ENCODE results near the gene TARS3.
A peak's percentile ranks its signal among the peaks of the same experiment; 100 is the strongest.

Gene TARS3

DNA sequence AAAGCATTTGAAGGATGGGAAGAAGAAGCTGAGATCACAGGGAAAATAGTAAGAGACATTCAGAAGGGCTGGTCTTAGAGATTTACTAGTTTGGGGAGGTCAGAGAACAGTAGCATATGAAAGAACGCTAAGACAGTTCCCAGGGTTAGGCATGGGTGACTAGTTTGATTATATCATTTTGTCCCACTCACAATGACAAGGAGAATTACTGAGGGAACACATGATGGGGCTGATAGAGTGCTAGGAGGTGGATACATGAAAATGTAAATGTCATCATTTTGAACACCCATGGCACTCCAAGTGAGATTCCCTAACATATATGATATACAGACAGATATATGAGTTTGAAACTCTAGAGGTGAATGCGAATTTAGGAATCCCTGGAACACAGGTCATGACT, 9.3 kb upstream of the TARS3 start:
- no peak overlapping the region for H3K9ac ChIP-seq (ENCODE audit: insufficient read length)
- H3K36me3 ChIP-seq (ENCODE audit: insufficient read depth, low read length), result no peaks in the 10 kb centered on the region
- H3K4me3 ChIP-seq, result no peak overlapping the region
- no peak for DNase-seq (ENCODE audit: low read depth, low spot score)
- no peak overlapping the region for H3K27ac ChIP-seq
- TF ChIP-seq POLR2AphosphoS5 (IDR thresholded peaks at IDR 0.05; ENCODE audit: borderline replicate concordance, low read depth, low read length) (no peak), EZH2 (IDR thresholded peaks at IDR 0.05) (no peak)
- H3K9me3 ChIP-seq (ENCODE audit: low read depth, low read length), result no peaks in the 10 kb centered on the region

DNA sequence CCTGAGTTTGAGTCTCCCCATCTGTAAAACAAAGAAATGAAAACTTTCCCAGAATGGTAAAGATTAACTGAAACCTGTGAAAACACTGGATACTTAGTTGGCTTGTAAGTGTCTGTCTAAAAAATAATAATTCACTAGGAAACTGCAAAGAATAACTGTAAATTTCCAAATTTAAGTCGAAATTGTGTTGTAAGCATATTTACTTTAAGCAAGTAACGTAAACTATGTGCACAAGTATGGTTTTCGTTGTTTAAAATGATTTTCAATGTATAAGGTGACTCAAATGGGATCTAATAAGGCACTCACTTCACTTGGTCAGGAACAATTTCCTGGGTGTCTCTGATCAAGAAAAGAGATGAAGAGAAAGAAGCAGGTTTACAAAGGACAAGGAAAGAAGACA, 8.5 kb upstream of the TARS3 start:
- Histone ChIP-seq H3K36me3 (ENCODE audit: insufficient read depth, low read length) (no peaks in the 10 kb centered on the region), H3K4me3 (no peak overlapping the region), H3K9ac (ENCODE audit: insufficient read length) (no peak overlapping the region), H3K27ac (no peak overlapping the region), H3K9me3 (ENCODE audit: low read depth, low read length) (no peaks in the 10 kb centered on the region)
- TF ChIP-seq EZH2 (IDR thresholded peaks at IDR 0.05) (no peak), POLR2AphosphoS5 (IDR thresholded peaks at IDR 0.05; ENCODE audit: borderline replicate concordance, low read depth, low read length) (no peak), FOXP2 (optimal IDR thresholded peaks at IDR 0.05; ENCODE audit: control extremely low read depth, extremely low read length, insufficient read depth) (no peak)
- DNase-seq (ENCODE audit: low read depth, low spot score), result no peak

DNA sequence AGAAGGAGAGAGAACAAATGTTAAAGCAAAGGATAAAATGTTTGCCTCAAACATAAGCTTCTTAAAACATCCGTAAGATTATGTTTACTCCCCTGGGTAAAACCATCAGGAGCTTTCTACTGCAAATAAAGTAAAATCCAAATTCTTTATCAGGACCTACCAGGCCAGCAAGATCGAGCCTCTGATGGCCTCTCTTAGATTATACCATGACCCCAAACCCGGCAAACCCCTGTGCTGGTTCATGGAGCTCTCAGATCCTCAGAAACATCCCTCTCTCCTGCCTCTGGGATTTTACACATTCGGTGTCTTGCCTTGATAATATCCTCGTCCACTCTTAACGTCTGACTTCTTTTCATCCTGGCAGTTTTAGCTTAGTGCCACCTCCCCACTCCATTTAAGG, 7.5 kb upstream of the TARS3 start:
- Histone ChIP-seq H3K36me3 (ENCODE audit: insufficient read depth, low read length) (no peaks in the 10 kb centered on the region), H3K9me3 (ENCODE audit: low read depth, low read length) (no peaks in the 10 kb centered on the region), H3K27ac (no peak overlapping the region), H3K9ac (ENCODE audit: insufficient read length) (no peak overlapping the region), H3K4me3 (no peak overlapping the region)
- DNase-seq (ENCODE audit: low read depth, low spot score), result no peak
- TF ChIP-seq EZH2 (IDR thresholded peaks at IDR 0.05), result no peak
- TF ChIP-seq POLR2AphosphoS5 (IDR thresholded peaks at IDR 0.05; ENCODE audit: borderline replicate concordance, low read depth, low read length), result no peak
- TF ChIP-seq FOXP2 (optimal IDR thresholded peaks at IDR 0.05; ENCODE audit: control extremely low read depth, extremely low read length, insufficient read depth), result no peak

DNA sequence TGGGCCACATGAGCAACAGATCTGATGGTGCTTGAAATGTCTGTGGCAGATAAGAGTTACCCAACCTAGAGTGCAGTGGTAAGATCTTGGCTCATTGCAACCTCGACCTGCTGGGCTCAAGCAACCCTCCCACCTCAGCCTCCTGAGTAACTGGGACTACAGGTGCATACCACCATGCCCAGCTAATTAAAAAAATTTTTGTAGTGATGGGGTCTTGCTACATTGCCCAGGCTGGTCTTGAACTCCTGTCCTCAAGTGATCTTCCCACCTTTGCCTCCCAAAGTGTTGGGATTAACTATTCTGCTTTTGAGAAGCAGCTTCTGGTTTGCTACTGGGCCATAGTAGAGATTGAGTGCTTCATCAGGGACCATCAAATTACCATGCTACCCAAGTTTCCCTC, 2.9 kb upstream of the TARS3 start:
- Histone ChIP-seq H3K4me3 (no peak overlapping the region), H3K9ac (ENCODE audit: insufficient read length) (no peak overlapping the region), H3K36me3 (ENCODE audit: insufficient read depth, low read length) (no peaks in the 10 kb centered on the region), H3K9me3 (ENCODE audit: low read depth, low read length) (no peaks in the 10 kb centered on the region), H3K27ac (no peak overlapping the region)
- no peak for TF ChIP-seq FOXP2 (optimal IDR thresholded peaks at IDR 0.05; ENCODE audit: control extremely low read depth, extremely low read length, insufficient read depth)
- no peak for TF ChIP-seq EZH2 (IDR thresholded peaks at IDR 0.05)
- no peak for TF ChIP-seq POLR2AphosphoS5 (IDR thresholded peaks at IDR 0.05; ENCODE audit: borderline replicate concordance, low read depth, low read length)
- no peak for DNase-seq (ENCODE audit: low read depth, low spot score)

DNA sequence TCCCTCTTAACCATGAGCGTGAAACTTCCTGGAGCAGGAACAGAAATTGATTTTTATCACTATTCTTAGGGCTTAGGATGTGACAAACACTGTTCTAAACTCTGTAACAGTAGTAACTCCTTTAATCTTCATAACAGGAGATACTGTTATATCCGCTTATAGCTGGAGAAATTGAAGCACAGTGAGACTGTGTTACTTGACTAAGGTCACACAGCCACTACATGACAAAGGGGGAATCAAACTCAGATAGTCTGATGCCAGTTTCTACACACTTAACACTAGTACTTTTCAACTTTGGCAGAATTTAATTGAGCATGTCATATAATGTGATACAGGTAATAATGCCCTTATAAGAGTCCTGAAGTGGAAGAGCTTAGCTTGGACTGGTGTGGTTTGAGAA, 800 bp upstream of the TARS3 start:
- no peaks in the 10 kb centered on the region for H3K9me3 ChIP-seq (ENCODE audit: low read depth, low read length)
- no peak overlapping the region for H3K27ac ChIP-seq
- H3K4me3 ChIP-seq, result 0 out of 2 replicates have a peak overlapping the region, but pooled peaks have one; percentile 32
- TF ChIP-seq EZH2 (IDR thresholded peaks at IDR 0.05) (no peak), FOXP2 (optimal IDR thresholded peaks at IDR 0.05; ENCODE audit: control extremely low read depth, extremely low read length, insufficient read depth) (no peak), POLR2AphosphoS5 (IDR thresholded peaks at IDR 0.05; ENCODE audit: borderline replicate concordance, low read depth, low read length) (no peak)
- DNase-seq (ENCODE audit: low read depth, low spot score), result no peak
- no peak overlapping the region for H3K9ac ChIP-seq (ENCODE audit: insufficient read length)
- no peaks in the 10 kb centered on the region for H3K36me3 ChIP-seq (ENCODE audit: insufficient read depth, low read length)

DNA sequence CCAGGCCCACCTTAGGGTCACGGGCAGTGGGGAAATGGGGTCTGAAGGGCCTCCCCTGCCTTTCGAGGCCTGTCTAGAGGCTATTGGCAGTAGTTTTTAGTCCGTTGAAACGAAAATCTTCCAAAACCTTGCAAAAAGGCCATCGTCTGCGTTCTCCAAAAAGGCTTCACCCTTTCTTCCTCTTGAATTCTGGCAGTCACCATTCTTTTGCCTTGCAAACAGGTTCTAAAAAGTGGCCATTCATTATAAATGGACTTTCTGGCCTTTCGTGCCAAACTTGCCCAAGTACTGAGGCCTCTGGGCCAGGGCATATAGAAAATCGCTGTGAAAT, 367 bp upstream of the TARS3 start:
- Histone ChIP-seq H3K9me3 (ENCODE audit: low read depth, low read length) (no peaks in the 10 kb centered on the region), H3K9ac (ENCODE audit: insufficient read length) (no peak overlapping the region), H3K36me3 (ENCODE audit: insufficient read depth, low read length) (no peaks in the 10 kb centered on the region), H3K27ac (no peak overlapping the region), H3K4me3 (0 out of 2 replicates have a peak overlapping the region, but pooled peaks have one; percentile 32)
- no peak for DNase-seq (ENCODE audit: low read depth, low spot score)
- TF ChIP-seq POLR2AphosphoS5 (IDR thresholded peaks at IDR 0.05; ENCODE audit: borderline replicate concordance, low read depth, low read length) (no peak), EZH2 (IDR thresholded peaks at IDR 0.05) (no peak), FOXP2 (optimal IDR thresholded peaks at IDR 0.05; ENCODE audit: control extremely low read depth, extremely low read length, insufficient read depth) (no peak)

DNA sequence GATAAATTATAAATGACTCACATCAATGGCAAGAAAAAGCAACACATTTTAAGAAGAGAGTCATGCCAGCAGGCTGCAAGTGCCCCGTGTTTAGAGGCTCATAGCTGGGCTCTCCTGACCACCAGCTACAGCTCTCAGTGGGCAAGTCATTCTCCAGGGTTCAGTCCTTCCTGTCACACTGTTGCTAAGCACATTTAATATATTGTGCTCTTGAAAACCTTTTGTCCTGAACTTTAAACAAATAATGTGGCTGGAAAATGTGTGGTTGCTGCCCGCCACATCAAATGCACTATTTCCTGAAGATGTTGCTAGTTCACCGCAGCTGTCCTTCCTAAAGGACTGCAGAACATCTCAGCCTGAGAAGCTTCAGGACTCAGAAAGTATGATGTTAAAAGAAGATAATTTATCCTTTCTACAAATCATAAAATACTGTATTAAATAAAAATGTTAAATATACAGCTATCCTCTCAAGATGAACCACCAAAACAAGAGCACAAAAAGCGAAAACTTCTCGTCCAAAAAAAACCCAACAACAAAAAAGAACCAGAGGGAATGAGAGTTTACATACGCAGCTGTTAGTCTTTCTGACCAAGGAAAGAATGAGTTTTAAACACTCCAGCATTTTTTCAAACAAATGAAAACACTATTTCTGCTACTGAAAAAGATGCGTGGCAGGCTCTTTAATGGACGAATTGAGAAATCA, 951 bp downstream of the TARS3 start:
- Histone ChIP-seq H3K4me3 (peak overlapping the region; percentile 88), H3K27ac (no peak overlapping the region), H3K9ac (ENCODE audit: insufficient read length) (peak overlapping the region; percentile 65), H3K36me3 (ENCODE audit: insufficient read depth, low read length) (no peaks in the 10 kb centered on the region), H3K9me3 (ENCODE audit: low read depth, low read length) (no peaks in the 10 kb centered on the region)
- TF ChIP-seq POLR2AphosphoS5 (IDR thresholded peaks at IDR 0.05; ENCODE audit: borderline replicate concordance, low read depth, low read length) (no peak), FOXP2 (optimal IDR thresholded peaks at IDR 0.05; ENCODE audit: control extremely low read depth, extremely low read length, insufficient read depth) (no peak), EZH2 (IDR thresholded peaks at IDR 0.05) (no peak)
- no peak for DNase-seq (ENCODE audit: low read depth, low spot score)

DNA sequence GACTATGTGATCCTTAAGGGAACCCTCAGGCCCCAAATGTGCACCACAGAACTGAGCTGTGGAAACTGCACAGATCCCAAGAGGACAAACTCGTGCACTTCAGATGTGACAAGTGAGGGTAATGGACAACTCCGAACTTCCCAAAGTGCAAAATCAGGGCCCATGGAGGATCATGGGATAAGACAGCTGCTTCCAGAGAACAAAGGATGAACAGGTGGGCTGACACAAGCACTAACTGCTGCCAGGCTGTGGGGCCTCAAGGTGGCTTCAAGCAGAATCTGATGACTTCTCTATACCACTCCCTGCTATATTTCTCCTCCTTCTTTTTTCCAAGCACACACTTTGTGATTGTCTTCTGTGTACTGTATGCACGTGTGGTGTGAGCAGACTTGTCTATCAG, 5.4 kb downstream of the TARS3 start:
- H3K27ac ChIP-seq, result no peak overlapping the region
- H3K4me3 ChIP-seq, result no peak overlapping the region
- no peaks in the 10 kb centered on the region for H3K36me3 ChIP-seq (ENCODE audit: insufficient read depth, low read length)
- no peaks in the 10 kb centered on the region for H3K9me3 ChIP-seq (ENCODE audit: low read depth, low read length)
- no peak for DNase-seq (ENCODE audit: low read depth, low spot score)
- no peak for TF ChIP-seq EZH2 (IDR thresholded peaks at IDR 0.05)
- TF ChIP-seq FOXP2 (optimal IDR thresholded peaks at IDR 0.05; ENCODE audit: control extremely low read depth, extremely low read length, insufficient read depth), result no peak
- TF ChIP-seq POLR2AphosphoS5 (IDR thresholded peaks at IDR 0.05; ENCODE audit: borderline replicate concordance, low read depth, low read length), result no peak
- H3K9ac ChIP-seq (ENCODE audit: insufficient read length), result no peak overlapping the region

DNA sequence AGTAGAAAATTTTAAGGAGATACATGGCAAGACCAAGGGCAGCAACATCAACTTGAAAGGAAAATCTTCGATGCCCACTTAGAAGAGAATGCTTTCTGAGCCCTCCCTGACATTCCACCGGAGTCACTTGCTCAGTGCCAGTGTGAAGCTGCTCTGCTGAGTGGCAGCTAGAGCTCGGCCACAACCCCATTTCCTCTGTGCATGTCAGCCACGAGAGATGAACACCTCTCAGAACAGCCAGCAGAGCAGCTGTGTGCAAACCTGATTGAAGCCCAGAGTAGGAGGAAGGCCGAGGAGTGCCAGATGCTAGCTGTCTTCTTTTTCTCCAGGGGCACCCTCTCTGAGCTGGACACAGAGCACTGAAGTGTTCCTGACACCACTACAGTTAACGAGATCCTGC, 12.2 kb downstream of the TARS3 start:
- Histone ChIP-seq H3K36me3 (ENCODE audit: insufficient read depth, low read length) (no peaks in the 10 kb centered on the region), H3K9ac (ENCODE audit: insufficient read length) (no peak overlapping the region), H3K27ac (no peak overlapping the region), H3K9me3 (ENCODE audit: low read depth, low read length) (no peaks in the 10 kb centered on the region), H3K4me3 (no peak overlapping the region)
- TF ChIP-seq POLR2AphosphoS5 (IDR thresholded peaks at IDR 0.05; ENCODE audit: borderline replicate concordance, low read depth, low read length), result no peak
- TF ChIP-seq EZH2 (IDR thresholded peaks at IDR 0.05), result no peak
- TF ChIP-seq FOXP2 (optimal IDR thresholded peaks at IDR 0.05; ENCODE audit: control extremely low read depth, extremely low read length, insufficient read depth), result no peak
- no peak for DNase-seq (ENCODE audit: low read depth, low spot score)

All from SK-N-MC (cell line).